T-helper 2 cell treated with Interferon-gamma antibody and Interleukin-4, amounts not matched to agents 5 μg/mL and 100 μg/mL, for 36 hours (primary cell): Measurements from ENCODE around the gene ATP2C2.

Experiments used
- DNase-seq: peaks from one replicate; pipeline ENCODE4 v3.0.0; 2021; ENCODE audit warnings: low spot score
- H3K27ac Mint-ChIP-seq: one replicate; pipeline ENCODE4 v1.8.0; 2021; ENCODE audit warnings: mild to moderate bottlenecking, mixed read lengths
- H3K27me3 Mint-ChIP-seq: one replicate; pipeline ENCODE4 v1.8.0; 2021; ENCODE audit warnings: low read depth, mixed read lengths
- H3K36me3 Mint-ChIP-seq: one replicate; pipeline ENCODE4 v1.8.0; 2021; ENCODE audit warnings: low read depth, mixed read lengths
- H3K4me1 Mint-ChIP-seq: one replicate; pipeline ENCODE4 v1.8.0; 2021; ENCODE audit warnings: low read depth, mixed read lengths
- H3K4me3 Mint-ChIP-seq: one replicate; pipeline ENCODE4 v1.8.0; 2022; ENCODE audit warnings: mild to moderate bottlenecking, moderate library complexity, mixed read lengths
- H3K9me3 Mint-ChIP-seq: one replicate; pipeline ENCODE4 v1.8.0; 2021; ENCODE audit warnings: mixed read lengths

ATP2C2 gene

GRCh38 chr16:84459941-84460405, 91.6 kb downstream of the ATP2C2 start:
- H3K9me3 Mint-ChIP-seq, result no peaks in the 10 kb centered on the region
- DNase-seq, result no peak
- no peak overlapping the region for H3K27ac Mint-ChIP-seq
- H3K27me3 Mint-ChIP-seq, result no peaks in the 10 kb centered on the region
- no peak overlapping the region for H3K4me3 Mint-ChIP-seq
- H3K4me1 Mint-ChIP-seq, result no peaks in the 10 kb centered on the region
- H3K36me3 Mint-ChIP-seq, result peaks cover 43% of the 10 kb centered on the region

DNA sequence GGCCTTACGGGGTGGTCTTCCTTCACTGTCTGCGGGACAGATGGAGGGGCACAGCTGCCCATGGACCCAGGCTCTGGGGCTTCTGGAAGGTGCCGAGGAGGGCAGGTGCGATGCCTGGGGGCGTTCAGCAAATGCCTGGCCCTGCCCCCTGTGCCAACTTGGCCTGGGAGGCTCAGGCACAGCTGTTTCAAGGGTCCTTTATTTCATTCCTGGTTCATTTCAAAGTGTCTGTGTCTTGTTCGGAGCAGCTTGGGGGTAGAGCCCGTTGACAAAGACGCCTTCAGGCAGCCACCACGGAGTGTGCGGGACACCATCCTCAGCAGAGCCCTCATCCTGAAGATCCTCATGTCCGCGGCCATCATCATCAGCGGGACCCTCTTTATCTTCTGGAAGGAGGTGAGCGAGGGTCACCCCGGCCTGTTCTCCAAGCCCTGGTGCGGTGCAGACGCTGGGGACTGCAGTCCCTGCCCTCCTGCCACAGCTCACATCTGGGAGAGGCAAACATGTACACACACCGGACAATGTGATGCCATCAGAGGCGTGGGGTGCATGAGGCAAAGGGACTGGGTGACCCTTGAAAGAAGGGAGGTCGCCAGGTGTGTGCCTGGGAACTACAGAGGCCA, 92.2 kb downstream of the ATP2C2 start:
- Mint-ChIP-seq H3K36me3 (peaks cover 44% of the 10 kb centered on the region), H3K4me3 (no peak overlapping the region), H3K9me3 (peaks cover under 1% of the 10 kb centered on the region), H3K27me3 (no peaks in the 10 kb centered on the region), H3K4me1 (no peaks in the 10 kb centered on the region), H3K27ac (peak overlapping the region; percentile 15)
- no peak for DNase-seq

DNA sequence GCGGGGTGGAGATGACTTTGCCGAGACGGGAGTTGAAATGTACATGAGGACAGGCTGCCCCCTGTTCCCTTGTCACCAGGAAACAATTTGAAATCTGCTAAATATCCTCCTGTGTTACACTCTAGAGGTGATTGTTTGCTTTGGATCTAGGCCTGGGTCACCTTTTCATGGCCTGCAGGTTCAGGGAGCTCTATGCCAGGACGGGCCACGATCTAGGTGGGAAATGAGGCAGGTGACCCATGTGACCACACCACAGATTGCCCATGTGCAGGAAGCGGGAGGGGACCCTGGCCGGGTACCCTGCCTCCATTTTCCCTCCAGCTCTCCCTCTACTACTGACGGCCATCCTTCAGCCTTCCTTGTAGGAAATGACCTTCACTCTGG, 92.7 kb downstream of the ATP2C2 start:
- Mint-ChIP-seq H3K9me3 (peaks cover 3% of the 10 kb centered on the region), H3K27ac (peak overlapping the region; percentile 15), H3K36me3 (peaks cover 48% of the 10 kb centered on the region)

GRCh38 chr16:84461413-84462295, 93.3 kb downstream of the ATP2C2 start:
- Mint-ChIP-seq H3K9me3 (peaks cover 9% of the 10 kb centered on the region), H3K4me3 (no peak overlapping the region), H3K4me1 (no peaks in the 10 kb centered on the region), H3K27me3 (no peaks in the 10 kb centered on the region), H3K36me3 (peaks cover 54% of the 10 kb centered on the region), H3K27ac (peak overlapping the region; percentile 55)
- no peak for DNase-seq

More for the DNA sequence above, 92.7 kb downstream of the ATP2C2 start:
- H3K4me3 Mint-ChIP-seq, result no peak overlapping the region
- H3K4me1 Mint-ChIP-seq, result no peaks in the 10 kb centered on the region
- no peaks in the 10 kb centered on the region for H3K27me3 Mint-ChIP-seq
- DNase-seq, result no peak

GRCh38 chr16:84462296-84463210, 94.2 kb downstream of the ATP2C2 start:
- H3K27me3 Mint-ChIP-seq, result no peaks in the 10 kb centered on the region
- H3K9me3 Mint-ChIP-seq, result peaks cover 17% of the 10 kb centered on the region
- H3K27ac Mint-ChIP-seq, result peak overlapping the region; percentile 55

GRCh38 chr16:84463221-84463620, 94.9 kb downstream of the ATP2C2 start:
- no peak for DNase-seq
- no peak overlapping the region for H3K4me3 Mint-ChIP-seq
- H3K27me3 Mint-ChIP-seq, result no peaks in the 10 kb centered on the region
- peak overlapping the region; percentile 15 for H3K27ac Mint-ChIP-seq
- H3K36me3 Mint-ChIP-seq, result peaks cover 70% of the 10 kb centered on the region
- no peaks in the 10 kb centered on the region for H3K4me1 Mint-ChIP-seq
- H3K9me3 Mint-ChIP-seq, result peaks cover 24% of the 10 kb centered on the region

More at GRCh38 chr16:84462296-84463210, 94.2 kb downstream of the ATP2C2 start:
- DNase-seq, result no peak
- Mint-ChIP-seq H3K4me3 (no peak overlapping the region), H3K4me1 (no peaks in the 10 kb centered on the region), H3K36me3 (peaks cover 63% of the 10 kb centered on the region)

DNA sequence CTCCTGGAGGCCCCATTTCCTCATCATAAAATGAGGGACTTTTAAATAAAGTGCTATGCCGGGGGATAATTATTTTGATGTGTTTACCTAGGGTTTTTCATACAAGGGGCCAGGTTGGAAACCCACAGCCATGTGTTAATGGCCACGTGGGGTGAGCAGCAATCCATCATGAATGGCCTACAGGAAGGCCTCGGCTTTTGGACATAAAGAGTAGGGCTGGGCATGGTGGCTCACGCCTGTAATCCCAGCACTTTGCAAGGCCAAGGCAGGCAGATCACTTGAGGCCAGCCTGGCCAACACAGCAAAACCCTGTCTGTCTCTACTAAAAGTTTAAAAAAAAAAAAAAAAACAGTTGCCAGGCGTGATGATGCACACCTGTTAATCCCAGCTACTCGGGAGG, 95.8 kb downstream of the ATP2C2 start:
- no peak for DNase-seq
- no peaks in the 10 kb centered on the region for H3K4me1 Mint-ChIP-seq
- no peaks in the 10 kb centered on the region for H3K27me3 Mint-ChIP-seq
- no peak overlapping the region for H3K27ac Mint-ChIP-seq
- H3K4me3 Mint-ChIP-seq, result no peak overlapping the region
- peaks cover 31% of the 10 kb centered on the region for H3K9me3 Mint-ChIP-seq
- peaks cover 72% of the 10 kb centered on the region for H3K36me3 Mint-ChIP-seq

DNA sequence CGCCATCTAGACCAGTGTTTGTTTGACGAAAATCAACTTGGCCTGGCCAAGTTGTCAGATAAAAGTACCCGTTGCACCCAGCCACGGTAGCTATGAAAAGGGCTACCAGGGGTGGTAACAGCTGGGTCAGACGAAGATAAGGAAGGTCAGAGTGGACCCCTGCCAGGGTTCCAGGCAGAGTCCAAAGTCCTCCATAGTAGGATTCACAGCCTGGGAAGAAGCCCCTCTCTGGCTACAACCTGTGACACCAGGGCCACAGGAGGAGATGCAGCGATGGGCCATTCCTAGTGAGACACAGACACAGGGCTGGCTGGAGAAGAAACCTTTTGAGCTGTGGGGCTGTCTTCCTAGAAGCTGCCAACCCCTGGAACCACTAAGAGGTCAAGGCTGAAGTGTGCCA, 96.8 kb downstream of the ATP2C2 start:
- H3K27me3 Mint-ChIP-seq, result no peaks in the 10 kb centered on the region
- no peak for DNase-seq
- H3K4me1 Mint-ChIP-seq, result no peaks in the 10 kb centered on the region
- peaks cover 71% of the 10 kb centered on the region for H3K36me3 Mint-ChIP-seq
- H3K9me3 Mint-ChIP-seq, result peaks cover 33% of the 10 kb centered on the region
- H3K27ac Mint-ChIP-seq, result no peak overlapping the region
- no peak overlapping the region for H3K4me3 Mint-ChIP-seq

- H3K9me3 Mint-ChIP-seq, result peaks cover 34% of the 10 kb centered on the region
Measured at GRCh38 chr16:84466692-84467091, 98.4 kb downstream of the ATP2C2 start.

DNA sequence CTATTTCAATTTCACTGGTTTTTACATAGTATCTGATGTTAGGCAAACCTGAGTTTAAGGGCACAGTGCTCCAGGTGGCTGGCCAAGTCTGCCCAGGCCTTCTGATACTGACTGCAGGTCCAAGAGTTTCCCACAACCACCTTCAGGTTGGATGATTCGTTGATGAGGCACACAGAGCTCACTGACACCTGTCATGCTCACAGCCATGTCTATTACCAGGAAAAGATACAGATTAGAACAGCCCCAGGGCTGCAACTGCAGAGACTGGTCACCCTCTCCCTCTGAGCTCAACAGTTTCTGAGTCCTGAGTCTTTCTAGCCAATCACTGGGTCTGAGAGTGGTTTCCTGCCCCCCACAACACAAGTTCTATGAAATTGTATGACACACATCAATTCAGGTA, 98.9 kb downstream of the ATP2C2 start:
- no peak for DNase-seq
- no peaks in the 10 kb centered on the region for H3K27me3 Mint-ChIP-seq
- no peak overlapping the region for H3K27ac Mint-ChIP-seq
- peaks cover 69% of the 10 kb centered on the region for H3K36me3 Mint-ChIP-seq
- no peak overlapping the region for H3K4me3 Mint-ChIP-seq
- no peaks in the 10 kb centered on the region for H3K4me1 Mint-ChIP-seq
- H3K9me3 Mint-ChIP-seq, result peaks cover 40% of the 10 kb centered on the region

More at GRCh38 chr16:84466692-84467091, 98.4 kb downstream of the ATP2C2 start:
- H3K27me3 Mint-ChIP-seq, result no peaks in the 10 kb centered on the region
- DNase-seq, result no peak
- peaks cover 65% of the 10 kb centered on the region for H3K36me3 Mint-ChIP-seq
- H3K4me1 Mint-ChIP-seq, result no peaks in the 10 kb centered on the region
- H3K4me3 Mint-ChIP-seq, result no peak overlapping the region
- no peak overlapping the region for H3K27ac Mint-ChIP-seq

DNA sequence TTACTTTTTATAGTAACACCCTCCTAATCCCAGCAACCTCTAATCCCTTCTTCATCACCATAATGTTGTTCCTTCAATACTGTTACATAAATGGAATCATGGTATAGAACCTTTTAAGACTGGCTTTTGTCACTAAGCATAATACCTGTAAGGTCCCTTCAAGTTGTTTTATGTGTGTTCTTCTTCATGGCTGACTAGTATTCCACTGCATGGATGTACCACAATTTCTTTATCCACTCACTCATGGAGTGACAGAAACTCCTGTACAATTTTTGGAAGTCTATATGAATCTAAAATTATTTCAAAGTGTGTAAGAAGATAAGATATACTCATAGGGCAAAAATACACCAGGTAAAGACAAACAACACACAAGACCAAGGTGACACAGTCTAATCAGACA, 99.4 kb downstream of the ATP2C2 start:
- DNase-seq, result no peak
- Mint-ChIP-seq H3K4me1 (no peaks in the 10 kb centered on the region), H3K27ac (no peak overlapping the region), H3K27me3 (no peaks in the 10 kb centered on the region), H3K4me3 (no peak overlapping the region), H3K9me3 (peaks cover 41% of the 10 kb centered on the region), H3K36me3 (peaks cover 74% of the 10 kb centered on the region)

DNA sequence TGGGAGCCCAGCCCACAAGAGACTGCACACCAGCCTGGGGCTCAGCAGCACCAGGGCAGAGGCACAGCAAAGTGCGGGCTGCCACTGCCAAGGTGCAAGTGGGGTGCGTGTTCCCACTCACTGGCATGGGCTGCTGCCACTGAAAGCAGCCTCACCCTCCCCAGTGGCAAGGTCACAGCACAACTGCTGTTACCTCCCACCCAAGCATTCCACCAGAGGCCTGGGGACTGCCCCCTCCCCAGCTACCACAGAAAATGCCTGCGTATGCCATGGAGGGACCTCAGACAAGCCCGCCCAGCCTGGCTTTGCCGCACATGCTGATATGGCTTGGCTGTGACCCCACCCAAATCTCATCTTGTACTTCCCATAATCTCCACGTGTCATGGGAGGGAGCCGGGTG, 103.0 kb downstream of the ATP2C2 start:
- peaks cover 85% of the 10 kb centered on the region for H3K36me3 Mint-ChIP-seq
- no peak for DNase-seq

DNA sequence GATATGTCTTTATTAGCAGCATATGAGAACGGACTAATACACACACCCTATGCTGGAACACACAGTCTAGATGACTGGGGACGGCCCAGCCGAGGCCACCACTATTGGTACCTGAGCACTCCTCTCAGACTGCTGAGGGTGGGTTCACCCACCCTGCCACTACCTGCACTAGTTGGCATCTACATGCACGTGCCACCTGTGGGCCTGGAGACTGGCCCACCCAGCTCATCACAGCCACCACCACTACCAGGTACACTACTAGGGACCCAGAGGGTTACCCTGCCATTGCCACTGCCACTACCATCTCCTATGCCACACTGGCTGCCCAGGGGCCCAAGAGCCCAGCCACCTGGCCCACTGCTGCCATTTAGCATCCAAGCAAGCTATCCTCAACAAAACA, 103.6 kb downstream of the ATP2C2 start:
- no peak for DNase-seq
- peaks cover 52% of the 10 kb centered on the region for H3K9me3 Mint-ChIP-seq
- no peak overlapping the region for H3K27ac Mint-ChIP-seq
- H3K4me3 Mint-ChIP-seq, result no peak overlapping the region
- H3K27me3 Mint-ChIP-seq, result no peaks in the 10 kb centered on the region
- peaks cover 84% of the 10 kb centered on the region for H3K36me3 Mint-ChIP-seq
- peaks cover 16% of the 10 kb centered on the region for H3K4me1 Mint-ChIP-seq

More for the DNA sequence above, 103.0 kb downstream of the ATP2C2 start:
- peaks cover 59% of the 10 kb centered on the region for H3K9me3 Mint-ChIP-seq
- H3K27ac Mint-ChIP-seq, result no peak overlapping the region
- H3K4me1 Mint-ChIP-seq, result peaks cover 12% of the 10 kb centered on the region
- H3K4me3 Mint-ChIP-seq, result no peak overlapping the region
- H3K27me3 Mint-ChIP-seq, result no peaks in the 10 kb centered on the region
